GM21576 (cell line): ENCODE results near the gene LRG1.

Experiments
- ATAC-seq: cut with Tn5 transposase; IDR thresholded peaks from one replicate; pipeline ENCODE4 v1.9.1; 2021; ENCODE audit warnings: mild to moderate bottlenecking, moderate library complexity; ENCODE audit not compliant: unreplicated experiment

Gene LRG1

GRCh38 chr19:4539693-4540581, at the start of gene LRG1:
LRG1 (minus strand) TSS chr19:4540036; CDS start chr19:4540013, 23 bp downstream.
- no peak for ATAC-seq

DNA sequence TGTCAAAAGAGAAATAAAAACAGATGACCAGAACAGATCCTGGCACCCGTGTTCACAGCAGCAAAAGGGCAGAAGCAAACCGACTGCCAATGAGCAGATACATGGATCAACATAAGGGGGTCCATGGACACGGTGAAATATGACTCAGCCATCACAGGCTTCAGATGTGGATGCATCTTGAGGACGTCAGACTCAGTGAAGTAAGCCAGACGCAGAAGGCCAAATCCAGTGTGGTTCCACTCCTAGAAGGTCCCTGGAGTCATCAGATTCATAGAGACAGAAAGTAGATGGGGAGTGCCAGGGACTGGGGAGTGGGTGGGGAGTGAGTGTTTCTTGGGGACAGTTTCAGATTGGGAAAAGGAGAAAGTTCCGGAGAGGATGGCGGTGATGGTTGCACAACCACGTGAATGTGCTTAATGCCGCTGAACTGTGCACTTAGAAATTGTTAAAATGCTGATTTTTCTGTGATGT, 48.5 kb upstream of the LRG1 start:
- ATAC-seq = no peak

- ATAC-seq = no peak
Measured at GRCh38 chr19:4587527-4587926, 47.7 kb upstream of the LRG1 start.

GRCh38 chr19:4586691-4587090, 46.9 kb upstream of the LRG1 start:
- no peak for ATAC-seq

- ATAC-seq = no peak
Measured at GRCh38 chr19:4586245-4586644, 46.4 kb upstream of the LRG1 start.

DNA sequence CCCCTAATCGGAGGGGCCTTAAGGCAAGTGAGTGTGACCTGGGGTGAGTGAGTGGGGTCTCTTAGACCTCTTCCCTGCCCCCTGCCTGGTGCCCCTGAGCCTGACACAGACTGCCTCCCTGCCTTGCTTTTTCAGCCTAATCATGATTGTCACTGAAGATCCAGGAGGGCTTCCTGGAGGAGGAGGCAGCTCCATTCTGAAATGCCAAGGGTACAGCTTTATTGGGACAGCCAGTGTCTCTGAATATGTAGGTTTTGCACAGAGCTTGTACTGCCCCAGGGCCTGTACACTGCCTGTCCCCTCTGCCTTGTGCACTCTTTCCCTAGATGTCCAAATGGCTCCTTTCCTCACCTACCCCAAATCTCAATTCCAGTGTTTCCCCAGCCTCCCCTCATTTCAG, 45.7 kb upstream of the LRG1 start:
- no peak for ATAC-seq

DNA sequence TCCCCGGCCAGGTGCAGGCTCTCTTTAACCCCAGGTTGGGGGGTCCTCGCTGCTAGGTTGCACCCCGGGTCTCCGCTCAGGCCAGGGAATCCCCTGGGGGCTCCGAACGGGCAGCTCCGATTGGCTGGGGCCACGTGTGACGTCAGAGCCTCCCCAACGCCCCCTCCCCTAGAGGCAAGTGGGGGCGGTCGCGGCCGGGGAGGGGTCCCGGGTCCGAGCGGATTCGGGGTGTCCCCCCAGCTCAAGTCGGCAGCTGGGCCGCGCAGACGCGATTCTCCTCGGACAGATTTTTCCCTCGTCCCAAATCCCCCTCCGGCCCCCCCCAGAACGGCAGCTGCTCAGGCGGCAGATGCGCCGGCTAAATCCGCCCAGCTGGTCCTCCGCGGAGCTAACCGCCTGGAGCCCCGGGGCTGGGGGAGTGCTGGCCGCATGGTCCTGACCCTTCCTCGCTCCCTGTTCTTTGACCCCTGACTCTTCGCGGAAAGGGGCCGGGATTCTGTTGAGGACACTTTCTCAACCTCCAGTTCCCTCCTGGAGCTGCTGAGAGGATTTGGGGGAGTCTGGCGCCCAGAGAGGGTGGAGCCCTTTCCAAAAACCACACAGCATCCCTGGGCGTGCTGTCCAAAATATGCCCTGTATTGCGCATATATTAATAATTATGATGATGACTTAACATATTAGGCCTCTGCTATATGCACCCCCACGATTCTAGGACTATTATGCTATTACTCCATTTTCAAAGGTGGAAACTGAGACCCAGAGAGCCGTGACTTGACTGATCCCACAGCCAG, 45.0 kb upstream of the LRG1 start:
- no peak for ATAC-seq

DNA sequence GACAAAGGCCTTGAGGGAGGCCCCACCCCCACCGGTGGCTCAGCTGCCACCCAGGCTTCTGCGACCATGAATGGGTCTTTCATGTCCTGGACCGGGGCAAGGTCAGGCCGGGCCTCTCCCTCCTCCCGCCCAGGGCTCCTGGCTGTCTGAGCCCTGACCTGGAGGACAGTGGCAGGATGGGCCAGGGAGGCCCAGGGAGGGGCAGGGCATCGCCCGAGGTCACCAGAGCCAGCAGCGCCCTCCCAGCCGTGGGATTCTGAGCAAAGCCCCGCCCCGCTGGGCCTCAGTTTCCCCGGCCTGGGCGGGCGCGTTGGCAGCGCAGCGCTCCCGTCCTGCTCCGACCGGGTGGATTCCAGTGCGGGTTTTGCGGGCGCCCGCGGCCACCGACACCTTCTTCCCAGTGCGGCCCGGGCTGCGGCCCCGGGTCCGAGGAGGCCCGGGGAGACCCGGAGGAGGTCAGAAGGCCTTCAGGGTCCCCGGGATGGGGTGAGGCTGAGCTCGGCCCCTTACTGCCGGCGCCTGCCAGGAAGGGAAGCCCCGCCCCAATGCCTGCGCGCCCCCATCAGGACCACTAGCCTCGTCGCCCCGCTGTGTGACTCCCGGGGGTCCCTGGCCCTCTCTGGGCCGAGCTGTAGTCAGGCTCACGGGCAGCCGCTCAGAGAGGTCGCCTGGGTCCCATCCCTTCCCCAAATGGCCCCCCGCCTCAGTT, 44.3 kb upstream of the LRG1 start:
- no peak for ATAC-seq

GRCh38 chr19:4582980-4583842, 43.4 kb upstream of the LRG1 start:
- ATAC-seq = no peak

- no peak for ATAC-seq
Measured at GRCh38 chr19:4581666-4582553, 42.1 kb upstream of the LRG1 start.

DNA sequence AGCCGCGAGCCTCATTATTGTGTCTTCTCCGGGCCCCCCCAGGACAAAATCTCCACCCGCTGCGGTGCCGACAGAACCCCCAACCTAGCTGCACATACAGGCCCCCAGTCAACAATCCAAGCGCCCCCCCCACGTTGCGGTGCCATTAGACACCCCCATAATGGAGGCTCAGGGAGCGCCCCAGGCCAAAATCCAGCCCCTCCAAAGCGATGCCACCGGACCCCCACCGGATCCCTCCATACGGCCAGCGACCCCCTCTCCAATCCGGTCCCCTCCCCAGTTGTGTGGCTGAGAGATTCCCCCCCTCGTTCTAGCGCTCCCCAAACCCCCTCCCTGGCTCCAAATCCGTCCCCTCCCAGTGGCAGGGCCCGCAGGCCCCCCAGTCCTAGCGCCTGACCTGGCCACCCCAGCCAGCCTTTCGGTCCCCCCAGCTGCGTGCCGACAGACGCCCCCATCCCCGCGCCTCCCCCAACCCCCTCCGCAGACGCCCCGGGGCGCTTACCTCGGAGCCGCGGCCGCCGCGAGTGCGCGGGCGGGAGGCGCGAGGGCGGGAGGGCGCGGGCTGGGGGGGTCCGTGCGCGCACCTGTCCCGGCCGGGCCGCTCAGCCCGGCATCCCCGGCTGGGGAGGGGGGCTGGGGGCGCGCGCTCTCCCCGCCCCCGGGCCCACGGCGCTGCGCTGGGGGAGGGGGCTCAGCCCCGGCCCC, 41.3 kb upstream of the LRG1 start:
- no peak for ATAC-seq

- ATAC-seq = no peak
Measured at GRCh38 chr19:4580021-4580901, 40.4 kb upstream of the LRG1 start.

DNA sequence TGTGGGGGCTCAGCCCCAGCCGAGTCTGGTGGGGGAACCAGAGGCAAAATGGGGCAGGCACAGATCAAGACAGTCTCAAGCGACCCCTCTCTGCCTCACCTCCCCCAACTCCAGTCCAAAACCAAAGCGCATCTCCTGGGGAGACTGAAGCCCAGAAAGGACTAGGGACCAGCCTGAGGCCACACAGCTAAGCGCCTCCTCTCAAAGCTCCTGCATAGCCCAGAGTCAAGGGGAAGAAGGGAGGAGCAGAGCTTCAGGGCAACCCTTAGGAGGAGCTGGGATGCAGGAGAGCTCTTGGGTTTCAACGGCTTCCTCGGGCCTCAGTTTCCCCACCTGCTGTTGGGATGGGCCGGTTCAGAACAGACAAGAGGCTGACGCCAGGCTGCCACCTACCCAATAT, 39.6 kb upstream of the LRG1 start:
- ATAC-seq = no peak

DNA sequence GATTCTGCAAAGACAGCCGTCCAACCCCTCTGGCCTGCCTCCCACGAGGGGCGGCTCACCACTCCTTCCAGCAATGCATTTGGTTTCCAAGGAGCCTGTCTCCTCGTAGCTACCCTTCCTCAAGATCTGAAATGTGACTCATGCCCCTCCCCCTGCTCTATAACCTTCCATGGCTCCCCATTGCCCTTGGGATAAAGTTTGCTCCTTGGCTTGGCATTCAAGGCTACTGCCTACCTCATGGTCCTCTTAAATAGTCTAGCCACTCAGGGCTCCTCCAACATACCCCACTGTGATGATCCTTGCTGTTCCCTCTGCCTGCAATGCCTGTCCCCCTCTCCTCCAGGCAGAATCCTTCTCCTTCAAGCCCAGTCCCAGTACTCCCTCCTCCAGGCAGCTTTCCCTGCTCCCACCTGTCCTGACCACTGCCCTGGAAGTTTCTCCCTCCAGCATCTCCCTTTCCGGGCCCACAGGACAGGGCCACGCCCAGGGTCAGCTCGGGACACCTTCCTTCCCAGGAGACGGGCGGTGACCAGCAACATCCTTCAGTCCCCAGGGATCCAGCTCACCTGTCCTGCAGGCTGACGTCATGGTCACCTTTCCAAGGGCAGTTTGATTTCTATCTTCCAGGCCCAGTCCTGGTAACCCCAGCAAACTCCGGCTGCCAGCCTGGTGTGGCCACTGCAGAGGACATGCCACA, 38.9 kb upstream of the LRG1 start:
- ATAC-seq = no peak

DNA sequence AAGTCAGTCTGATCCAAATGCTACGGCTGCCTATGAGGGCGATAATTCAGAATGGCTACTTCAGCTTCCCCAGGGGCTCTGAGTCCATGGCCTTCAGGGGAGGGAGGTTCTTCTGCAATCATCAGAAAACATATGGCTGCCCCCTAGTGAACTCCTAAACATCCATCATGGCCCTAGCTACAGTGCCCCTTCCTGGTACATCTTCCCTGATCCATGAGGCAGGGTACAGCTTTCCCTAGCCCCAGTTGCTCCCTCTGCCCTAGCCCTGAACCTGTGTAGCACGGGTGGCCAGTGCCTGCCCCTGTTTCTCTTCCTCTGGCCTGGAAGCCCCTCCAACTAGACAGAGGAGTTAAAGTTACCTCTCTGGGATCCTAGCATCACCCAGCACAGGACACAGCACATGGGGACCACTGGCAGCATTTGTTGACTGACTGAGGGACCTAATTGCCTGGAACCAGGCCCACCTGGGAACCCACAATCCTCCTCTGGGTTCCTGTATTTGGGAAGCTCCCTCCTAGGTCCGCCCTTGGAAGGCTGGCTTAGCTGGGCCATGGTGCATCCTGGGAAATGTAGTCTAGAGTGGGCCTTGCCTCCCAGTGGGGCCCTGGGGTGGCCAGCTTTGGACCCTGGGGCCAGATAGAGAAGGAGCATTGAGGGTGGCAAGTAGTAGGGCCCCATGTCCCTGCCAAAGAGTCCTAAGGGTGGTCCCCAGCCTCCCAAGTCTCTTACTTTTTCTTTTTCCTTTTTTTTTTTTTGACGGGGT, 37.4 kb upstream of the LRG1 start:
- no peak for ATAC-seq
